PC-3 (cell line): ENCODE data around the gene FBXL7.

Source experiments
- CTCF ChIP-seq: fragments of 300-600 bp; sonication (generic); conservative IDR thresholded peaks from 2 replicates; pipeline ENCODE4 v1.5.1; 2017; ENCODE audit warnings: antibody characterized with exemption, low read depth, mild to moderate bottlenecking, low read length
- EZH2 ChIP-seq: fragments of 300-600 bp; sonication (generic); IDR thresholded peaks from one replicate; pipeline ENCODE4 v1.6.1; 2017; ENCODE audit warnings: antibody characterized with exemption, mild to moderate bottlenecking, low read length; ENCODE audit not compliant: unreplicated experiment
- EZH2phosphoT487 ChIP-seq: fragments of 300-600 bp; sonication (generic); IDR thresholded peaks from 2 replicates; pipeline ENCODE4 v1.6.1; 2018; ENCODE audit warnings: mild to moderate bottlenecking, antibody characterized with exemption, low read length, borderline replicate concordance

- TF ChIP-seq CTCF, result no peak
- no peak for TF ChIP-seq EZH2
- no peak for TF ChIP-seq EZH2phosphoT487
Measured at GRCh38 chr5:15513911-15514310, 13.9 kb downstream of the FBXL7 start.
